HG03025 (cell line): ENCODE results near the gene MYOG.

Experiments
- ATAC-seq: cut with Tn5 transposase; IDR thresholded peaks from one replicate; pipeline ENCODE4 v1.9.1; 2021; ENCODE audit warnings: mild to moderate bottlenecking, moderate library complexity; ENCODE audit not compliant: unreplicated experiment, low FRiP score

The MYOG gene

GRCh38 chr1:203049077-203049476 lies 36.7 kb downstream of the MYOG start:
- ATAC-seq: no peak

- no peak for ATAC-seq
Observed at GRCh38 chr1:203048555-203049051, 37.2 kb downstream of the MYOG start.

GRCh38 chr1:203048086-203048485 lies 37.7 kb downstream of the MYOG start:
- ATAC-seq: no peak

GRCh38 chr1:203046984-203047630 lies 38.7 kb downstream of the MYOG start:
- no peak for ATAC-seq

GRCh38 chr1:203045821-203046594 lies 39.8 kb downstream of the MYOG start:
- no peak for ATAC-seq

GRCh38 chr1:203045336-203045735 lies 40.5 kb downstream of the MYOG start:
- ATAC-seq: no peak

- ATAC-seq: no peak
Observed at GRCh38 chr1:203044546-203045250, 41.1 kb downstream of the MYOG start.

GRCh38 chr1:203043830-203044545 lies 41.8 kb downstream of the MYOG start:
- no peak for ATAC-seq

- ATAC-seq: no peak
Observed at GRCh38 chr1:203041351-203041932, 44.4 kb downstream of the MYOG start.

- ATAC-seq: no peak
Observed at GRCh38 chr1:203040513-203041275, 45.1 kb downstream of the MYOG start.

GRCh38 chr1:203039609-203040512 lies 46.0 kb downstream of the MYOG start:
- no peak for ATAC-seq

GRCh38 chr1:203038891-203039608 lies 46.8 kb downstream of the MYOG start:
- ATAC-seq: no peak

- no peak for ATAC-seq
Observed at GRCh38 chr1:203038217-203038741, 47.5 kb downstream of the MYOG start.

GRCh38 chr1:203037509-203038190 lies 48.2 kb downstream of the MYOG start:
- no peak for ATAC-seq

- ATAC-seq: no peak
Observed at GRCh38 chr1:203036537-203036936, 49.3 kb downstream of the MYOG start.

- ATAC-seq: no peak
Observed at GRCh38 chr1:203036135-203036534, 49.7 kb downstream of the MYOG start.
